Islet of Langerhans (tissue), 1 donor: ENCODE results near the gene CCDC14.
"Not testable (repeated sequence)": the region's sequence is repeated elsewhere in the genome, so short reads cannot be mapped to it uniquely, and the experiment has no call there.

Experiments used
- FAIRE-seq: peaks from one replicate; lab custom pipeline; 2011; peaks lifted over from hg19 to GRCh38; lab: Jason Lieb, UNC

The CCDC14 gene, protein sequence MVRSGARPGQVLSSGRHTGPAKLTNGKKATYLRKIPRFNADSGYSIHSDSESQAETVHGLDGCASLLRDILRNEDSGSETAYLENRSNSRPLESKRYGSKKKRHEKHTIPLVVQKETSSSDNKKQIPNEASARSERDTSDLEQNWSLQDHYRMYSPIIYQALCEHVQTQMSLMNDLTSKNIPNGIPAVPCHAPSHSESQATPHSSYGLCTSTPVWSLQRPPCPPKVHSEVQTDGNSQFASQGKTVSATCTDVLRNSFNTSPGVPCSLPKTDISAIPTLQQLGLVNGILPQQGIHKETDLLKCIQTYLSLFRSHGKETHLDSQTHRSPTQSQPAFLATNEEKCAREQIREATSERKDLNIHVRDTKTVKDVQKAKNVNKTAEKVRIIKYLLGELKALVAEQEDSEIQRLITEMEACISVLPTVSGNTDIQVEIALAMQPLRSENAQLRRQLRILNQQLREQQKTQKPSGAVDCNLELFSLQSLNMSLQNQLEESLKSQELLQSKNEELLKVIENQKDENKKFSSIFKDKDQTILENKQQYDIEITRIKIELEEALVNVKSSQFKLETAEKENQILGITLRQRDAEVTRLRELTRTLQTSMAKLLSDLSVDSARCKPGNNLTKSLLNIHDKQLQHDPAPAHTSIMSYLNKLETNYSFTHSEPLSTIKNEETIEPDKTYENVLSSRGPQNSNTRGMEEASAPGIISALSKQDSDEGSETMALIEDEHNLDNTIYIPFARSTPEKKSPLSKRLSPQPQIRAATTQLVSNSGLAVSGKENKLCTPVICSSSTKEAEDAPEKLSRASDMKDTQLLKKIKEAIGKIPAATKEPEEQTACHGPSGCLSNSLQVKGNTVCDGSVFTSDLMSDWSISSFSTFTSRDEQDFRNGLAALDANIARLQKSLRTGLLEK

GRCh38 chr3:123960781-123961507 is at the start of gene CCDC14:
Gene CCDC14, minus strand, starts transcription at chr3:123961229. Its CDS starts 56 bp downstream, at chr3:123961173.
- FAIRE-seq, result no peak

DNA sequence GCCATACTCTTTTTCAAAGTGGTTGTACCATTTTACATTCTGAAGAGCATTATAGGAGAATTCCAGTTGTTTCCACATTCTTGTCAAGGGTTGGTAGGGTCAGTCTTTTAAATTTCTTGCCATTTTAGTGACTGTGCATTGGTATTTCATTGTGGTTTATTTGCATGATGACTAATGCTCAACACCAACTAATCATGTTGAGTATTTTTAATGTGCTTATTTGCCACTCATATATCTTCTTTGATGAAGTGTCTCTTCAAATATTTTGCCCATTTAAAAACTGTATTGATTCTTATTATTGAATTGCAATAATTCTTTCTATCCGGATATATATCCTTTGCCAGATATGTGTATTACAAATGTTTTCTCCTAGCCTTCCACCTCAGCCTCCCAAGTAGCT is 47.3 kb upstream of the CCDC14 start:
- not testable (repeated sequence) for FAIRE-seq

GRCh38 chr3:124007186-124007585 is 46.2 kb upstream of the CCDC14 start:
- no peak for FAIRE-seq

GRCh38 chr3:124002405-124003079 is 41.5 kb upstream of the CCDC14 start:
- FAIRE-seq, result not testable (repeated sequence)

DNA sequence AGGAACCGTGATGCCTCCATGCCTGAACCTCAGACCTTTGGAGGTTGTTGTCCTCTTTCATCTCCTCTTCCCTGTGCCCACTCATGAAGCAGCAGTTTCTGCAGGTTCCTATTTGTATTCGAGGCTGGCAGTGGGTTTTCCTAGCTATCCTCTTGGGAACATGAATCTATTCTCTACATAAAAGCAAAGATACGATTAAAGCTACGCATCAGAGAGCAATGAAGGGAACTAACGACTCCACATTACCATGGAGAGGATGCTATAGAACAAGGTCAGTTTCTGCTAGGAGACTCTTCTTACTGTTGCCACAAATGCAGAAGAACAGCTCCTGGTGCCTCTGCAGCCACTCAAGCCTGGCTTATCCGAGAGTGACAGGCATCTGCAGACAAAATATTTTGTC is 40.3 kb upstream of the CCDC14 start:
- FAIRE-seq, result not testable (repeated sequence)

DNA sequence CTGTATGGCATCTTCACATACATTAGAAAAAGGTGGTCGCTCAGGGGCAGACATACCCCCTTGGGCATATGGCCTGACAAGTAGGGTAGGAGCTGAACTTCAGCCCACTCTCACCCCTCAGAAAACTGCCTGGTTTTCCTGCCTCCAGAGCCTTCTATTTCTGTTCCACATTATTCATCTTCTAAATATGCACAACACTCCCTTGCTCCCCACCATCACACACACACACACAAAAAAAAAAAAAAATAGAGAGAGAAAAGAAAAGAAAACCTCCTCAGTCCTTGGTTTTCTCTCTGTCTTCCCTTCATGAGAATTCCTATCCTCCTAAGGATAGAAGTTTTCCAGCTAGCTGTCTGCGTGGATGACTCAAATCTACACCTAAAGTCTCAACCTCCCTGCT is 36.5 kb upstream of the CCDC14 start:
- no peak for FAIRE-seq

- FAIRE-seq, result no peak
Observed at GRCh38 chr3:123993818-123994217, 32.8 kb upstream of the CCDC14 start.

GRCh38 chr3:123991730-123992588 is 30.9 kb upstream of the CCDC14 start, which contains the start of gene ROPN1:
Gene ROPN1, minus strand, starts transcription at chr3:123992124. Its CDS starts 11,643 bp downstream, at chr3:123980481.
- FAIRE-seq, result peak; percentile 95

GRCh38 chr3:123986427-123986826 is 25.4 kb upstream of the CCDC14 start:
- FAIRE-seq, result no peak

- FAIRE-seq, result no peak
Observed at GRCh38 chr3:123984957-123985356, 23.9 kb upstream of the CCDC14 start.

DNA sequence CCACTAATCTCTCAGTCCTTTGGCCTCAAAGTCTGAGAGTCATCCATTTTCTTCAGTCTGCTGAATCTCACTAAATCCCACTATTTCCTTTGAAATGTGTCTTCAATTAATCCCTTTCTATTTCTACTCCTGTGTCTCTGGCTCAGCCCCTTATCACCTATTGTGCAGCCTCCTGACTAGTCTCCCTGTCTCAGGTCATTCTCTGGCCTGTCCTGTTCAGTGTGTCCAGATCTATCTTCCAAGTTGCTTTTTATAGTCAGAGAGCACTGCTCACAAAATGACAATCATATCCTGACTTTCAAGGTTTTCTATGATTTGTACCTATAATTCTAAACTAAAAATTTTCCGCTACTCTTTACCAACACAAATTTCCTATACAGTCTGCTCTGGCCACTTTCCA is 23.3 kb upstream of the CCDC14 start:
- no peak for FAIRE-seq

- not testable (repeated sequence) for FAIRE-seq
Observed at GRCh38 chr3:123981317-123981716, 20.3 kb upstream of the CCDC14 start.

- no peak for FAIRE-seq
Observed at GRCh38 chr3:123980539-123980938, 19.5 kb upstream of the CCDC14 start.

- FAIRE-seq, result not testable (repeated sequence)
Observed at GRCh38 chr3:123979525-123980501, 18.8 kb upstream of the CCDC14 start.

- not testable (repeated sequence) for FAIRE-seq
Observed at GRCh38 chr3:123976904-123977303, 15.9 kb upstream of the CCDC14 start.

DNA sequence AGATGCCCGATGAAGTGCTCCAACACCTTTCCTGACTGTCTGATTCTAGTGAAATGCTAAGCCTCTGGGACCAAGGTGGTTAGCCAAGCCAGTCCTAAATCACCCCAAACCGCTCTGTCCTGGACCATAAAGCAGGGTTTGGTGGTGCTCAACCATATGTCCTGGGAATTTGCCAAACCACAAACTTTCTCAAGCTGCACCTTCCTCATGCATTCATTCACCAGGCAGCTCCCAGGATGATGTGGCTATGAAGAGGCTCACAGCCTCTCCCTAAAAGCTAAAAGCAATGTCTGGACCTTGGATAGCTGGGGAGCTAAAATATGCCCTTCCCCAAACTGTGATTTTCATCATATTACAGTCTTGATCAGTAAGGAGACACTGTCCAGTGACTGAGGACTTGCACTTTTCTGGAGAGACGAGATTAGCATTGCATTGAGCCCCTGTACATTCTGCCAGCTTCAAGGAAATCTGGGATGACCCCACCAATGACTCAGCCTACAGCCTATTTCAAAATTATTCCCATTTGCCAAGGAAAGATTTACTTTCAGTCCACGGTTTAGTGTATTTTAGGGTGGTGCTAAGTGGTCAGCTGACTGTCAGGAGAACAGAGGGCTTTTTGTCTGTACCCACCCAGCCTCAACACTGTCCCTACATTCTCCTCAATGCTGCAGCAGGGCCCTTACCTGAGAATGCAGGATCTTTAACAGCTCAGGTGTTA is 15.3 kb upstream of the CCDC14 start:
- not testable (repeated sequence) for FAIRE-seq

DNA sequence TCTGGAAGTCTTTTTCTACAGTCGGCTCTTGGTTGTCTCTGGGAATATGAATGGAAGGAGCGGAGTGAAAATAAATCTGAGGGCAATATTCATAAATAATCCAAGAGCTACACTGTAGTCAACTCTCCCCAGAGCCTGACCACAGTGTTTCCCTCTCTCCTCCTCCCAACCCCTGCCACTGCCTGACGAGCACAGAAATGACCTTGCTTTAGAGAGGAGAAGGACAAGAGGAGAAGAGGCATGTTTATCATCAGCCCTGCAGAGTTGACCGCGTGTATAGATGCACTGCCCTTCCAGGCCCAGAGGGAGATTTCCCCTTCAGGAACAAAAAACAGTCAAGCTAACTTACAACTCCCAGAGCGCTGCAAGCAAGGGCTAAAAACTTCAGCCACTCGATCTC is 14.0 kb upstream of the CCDC14 start:
- FAIRE-seq, result not testable (repeated sequence)

GRCh38 chr3:123971406-123971805 is 10.4 kb upstream of the CCDC14 start:
- FAIRE-seq, result no peak

DNA sequence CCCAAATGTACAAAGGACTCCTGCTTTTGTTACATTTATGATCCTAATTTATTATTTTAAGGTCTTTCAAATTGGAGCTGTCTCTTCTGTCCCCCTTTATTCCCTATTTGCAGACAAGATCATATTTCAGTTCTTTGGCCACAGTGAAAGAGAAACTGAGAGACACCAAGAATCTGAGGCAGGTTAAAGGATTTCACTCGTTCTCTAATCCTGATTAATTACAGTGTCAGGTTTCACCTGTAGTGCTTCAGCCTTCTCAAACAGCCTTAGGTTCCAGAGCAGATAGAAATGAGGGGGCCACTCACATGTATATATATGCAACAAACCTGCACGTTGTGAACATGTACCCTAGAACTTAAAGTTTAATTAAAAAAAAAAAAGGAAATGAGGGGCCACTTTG is 6.2 kb upstream of the CCDC14 start:
- not testable (repeated sequence) for FAIRE-seq
